ENCODE results near the gene NIBAN1. TPM values are rescaled to one million over a fixed set of nuclear protein-coding genes. Genes with fewer than 3 reads are reported as not detected.

Gene NIBAN1
- total and polyA plus RNA-seq, 9 of the 15 experiments (the other 6 are each of a cell fraction or from before 2014, with no cell fraction given) = 1.5 to 26.6 (median 16.2) TPM

DNA sequence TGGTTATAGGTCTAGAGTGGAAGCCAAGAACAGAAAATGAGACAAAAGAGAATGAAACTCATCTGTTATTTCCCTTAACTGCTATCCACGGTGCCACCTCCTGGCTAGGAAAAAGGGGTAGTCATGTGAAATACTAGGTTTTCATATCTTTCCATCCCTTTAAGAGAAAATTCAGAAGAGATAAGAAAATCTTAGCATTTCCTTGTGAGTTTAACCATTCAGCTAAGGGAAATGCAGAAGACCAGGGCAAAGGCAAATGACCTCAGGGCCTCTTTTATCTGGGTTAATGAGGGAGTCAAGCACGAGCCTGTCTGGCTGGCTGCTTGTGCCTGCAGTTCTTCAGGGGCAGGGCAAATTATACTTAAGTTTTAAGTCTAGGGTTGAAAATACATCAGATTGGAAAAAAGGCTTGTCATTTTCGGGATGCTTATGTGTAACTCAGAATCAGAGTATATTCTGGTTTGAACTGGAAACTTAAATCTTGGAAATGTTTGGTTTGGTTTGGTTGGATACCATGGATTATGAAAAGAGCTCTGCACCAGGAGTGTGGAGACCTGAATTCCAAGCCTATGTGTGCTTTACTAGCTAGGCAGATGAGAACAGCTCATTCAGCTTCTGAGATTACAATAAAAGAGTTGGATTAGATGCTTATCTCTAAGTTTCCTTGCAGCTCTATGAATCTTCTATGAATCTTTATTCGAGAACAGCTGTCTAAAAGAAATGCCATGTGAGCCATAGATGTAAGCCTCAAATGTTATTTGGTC lies 19.9 kb downstream of the NIBAN1 start (continued):
- TF ChIP-seq, protein P1, sequence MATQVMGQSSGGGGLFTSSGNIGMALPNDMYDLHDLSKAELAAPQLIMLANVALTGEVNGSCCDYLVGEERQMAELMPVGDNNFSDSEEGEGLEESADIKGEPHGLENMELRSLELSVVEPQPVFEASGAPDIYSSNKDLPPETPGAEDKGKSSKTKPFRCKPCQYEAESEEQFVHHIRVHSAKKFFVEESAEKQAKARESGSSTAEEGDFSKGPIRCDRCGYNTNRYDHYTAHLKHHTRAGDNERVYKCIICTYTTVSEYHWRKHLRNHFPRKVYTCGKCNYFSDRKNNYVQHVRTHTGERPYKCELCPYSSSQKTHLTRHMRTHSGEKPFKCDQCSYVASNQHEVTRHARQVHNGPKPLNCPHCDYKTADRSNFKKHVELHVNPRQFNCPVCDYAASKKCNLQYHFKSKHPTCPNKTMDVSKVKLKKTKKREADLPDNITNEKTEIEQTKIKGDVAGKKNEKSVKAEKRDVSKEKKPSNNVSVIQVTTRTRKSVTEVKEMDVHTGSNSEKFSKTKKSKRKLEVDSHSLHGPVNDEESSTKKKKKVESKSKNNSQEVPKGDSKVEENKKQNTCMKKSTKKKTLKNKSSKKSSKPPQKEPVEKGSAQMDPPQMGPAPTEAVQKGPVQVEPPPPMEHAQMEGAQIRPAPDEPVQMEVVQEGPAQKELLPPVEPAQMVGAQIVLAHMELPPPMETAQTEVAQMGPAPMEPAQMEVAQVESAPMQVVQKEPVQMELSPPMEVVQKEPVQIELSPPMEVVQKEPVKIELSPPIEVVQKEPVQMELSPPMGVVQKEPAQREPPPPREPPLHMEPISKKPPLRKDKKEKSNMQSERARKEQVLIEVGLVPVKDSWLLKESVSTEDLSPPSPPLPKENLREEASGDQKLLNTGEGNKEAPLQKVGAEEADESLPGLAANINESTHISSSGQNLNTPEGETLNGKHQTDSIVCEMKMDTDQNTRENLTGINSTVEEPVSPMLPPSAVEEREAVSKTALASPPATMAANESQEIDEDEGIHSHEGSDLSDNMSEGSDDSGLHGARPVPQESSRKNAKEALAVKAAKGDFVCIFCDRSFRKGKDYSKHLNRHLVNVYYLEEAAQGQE (IDR thresholded peaks at IDR 0.05; ENCODE audit: borderline replicate concordance) = peak; percentile 32
- TF ChIP-seq, protein P1 (CRISPR knock-in tag; IDR thresholded peaks at IDR 0.05; ENCODE audit: low read depth) = no peak
- TF ChIP-seq ZNF41 (CRISPR knock-in tag; conservative IDR thresholded peaks at IDR 0.05) (0 out of 2 replicates have a peak, but pooled peaks have one; percentile 61), SLC30A9 (CRISPR knock-in tag; IDR thresholded peaks at IDR 0.05) (no peak), ZC3H4 (CRISPR knock-in tag; IDR thresholded peaks at IDR 0.05; ENCODE audit: borderline replicate concordance) (no peak), HMGN3 (IDR thresholded peaks at IDR 0.05; ENCODE audit: borderline replicate concordance, extremely low read depth, insufficient read length, low read depth, low read length) (no peak), ZNF253 (CRISPR knock-in tag; conservative IDR thresholded peaks at IDR 0.05) (no peak), BHLHE40 (IDR thresholded peaks at IDR 0.05; ENCODE audit: low read length) (peak; percentile 61), ZNF217 (CRISPR knock-in tag; IDR thresholded peaks at IDR 0.05) (no peak)
- TF ChIP-seq, protein P2, sequence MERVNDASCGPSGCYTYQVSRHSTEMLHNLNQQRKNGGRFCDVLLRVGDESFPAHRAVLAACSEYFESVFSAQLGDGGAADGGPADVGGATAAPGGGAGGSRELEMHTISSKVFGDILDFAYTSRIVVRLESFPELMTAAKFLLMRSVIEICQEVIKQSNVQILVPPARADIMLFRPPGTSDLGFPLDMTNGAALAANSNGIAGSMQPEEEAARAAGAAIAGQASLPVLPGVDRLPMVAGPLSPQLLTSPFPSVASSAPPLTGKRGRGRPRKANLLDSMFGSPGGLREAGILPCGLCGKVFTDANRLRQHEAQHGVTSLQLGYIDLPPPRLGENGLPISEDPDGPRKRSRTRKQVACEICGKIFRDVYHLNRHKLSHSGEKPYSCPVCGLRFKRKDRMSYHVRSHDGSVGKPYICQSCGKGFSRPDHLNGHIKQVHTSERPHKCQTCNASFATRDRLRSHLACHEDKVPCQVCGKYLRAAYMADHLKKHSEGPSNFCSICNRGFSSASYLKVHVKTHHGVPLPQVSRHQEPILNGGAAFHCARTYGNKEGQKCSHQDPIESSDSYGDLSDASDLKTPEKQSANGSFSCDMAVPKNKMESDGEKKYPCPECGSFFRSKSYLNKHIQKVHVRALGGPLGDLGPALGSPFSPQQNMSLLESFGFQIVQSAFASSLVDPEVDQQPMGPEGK (CRISPR knock-in tag; IDR thresholded peaks at IDR 0.05; ENCODE audit: borderline replicate concordance) = no peak

Measured in K562 (cell line).